Measurements from ENCODE around the gene MAPK8IP2. TPM values are rescaled to one million over a fixed set of nuclear protein-coding genes. Genes with fewer than 3 reads are reported as not detected.

Gene MAPK8IP2
- total and polyA plus RNA-seq, 2 of the 4 experiments (the other 2 are of a cell fraction) = under 0.01 to 0.14 TPM

- TF ChIP-seq RCOR1 (IDR thresholded peaks at IDR 0.05; ENCODE audit: insufficient replicate concordance, low read length) (no peak), FOS (IDR thresholded peaks at IDR 0.05; ENCODE audit: low read depth, low read length) (no peak), RAD21 (IDR thresholded peaks at IDR 0.05; ENCODE audit: low read length) (no peak), SMC3 (IDR thresholded peaks at IDR 0.05; ENCODE audit: low read depth, low read length) (no peak), RFX5 (IDR thresholded peaks at IDR 0.05; ENCODE audit: low read depth, low read length) (no peak), CHD1 (IDR thresholded peaks at IDR 0.05; ENCODE audit: low read depth, low read length) (no peak), USF2 (IDR thresholded peaks at IDR 0.05; ENCODE audit: low read depth, low read length) (no peak), MXI1 (IDR thresholded peaks at IDR 0.05; ENCODE audit: borderline replicate concordance, low read depth, low read length) (no peak), CTCF (conservative IDR thresholded peaks at IDR 0.05; ENCODE audit: low read depth, low read length) (no peak), BHLHE40 (IDR thresholded peaks at IDR 0.05; ENCODE audit: low read depth, low read length) (no peak), NFE2L2 (IDR thresholded peaks at IDR 0.05; ENCODE audit: low read depth, low read length) (no peak), POLR2A (IDR thresholded peaks at IDR 0.05; ENCODE audit: low read depth, low read length) (no peak)
- Histone ChIP-seq H3K4me1 (ENCODE audit: control insufficient read depth, insufficient read depth, low read length) (no peaks in the 10 kb centered on the region), H4K8ac (ENCODE audit: low read depth in 2 of 2, low read length in 2 of 2) (no peak overlapping the region), H3K4ac (ENCODE audit: low read depth, low read length) (no peak overlapping the region), H3K27ac (ENCODE audit: insufficient read depth, low read length) (no peak overlapping the region), H3K4me2 (ENCODE audit: low read depth, low read length) (no peak overlapping the region), H3K18ac (ENCODE audit: low read depth, low read length) (no peak overlapping the region), H3K9me3 (ENCODE audit: control insufficient read depth, insufficient read depth, low read length) (no peaks in the 10 kb centered on the region), H3K79me1 (ENCODE audit: low read depth in 1 of 2, low read length in 2 of 2) (no peaks in the 10 kb centered on the region), H2BK5ac (ENCODE audit: low read depth, low read length, poor library complexity, severe bottlenecking) (no peak overlapping the region), H3K27me3 (ENCODE audit: control insufficient read depth, insufficient read depth, low read length) (peaks cover 54% of the 10 kb centered on the region), H4K91ac (ENCODE audit: insufficient read depth, low read depth, low read length) (no peak overlapping the region), H3K23ac (ENCODE audit: low read depth, low read length) (no peak overlapping the region), H3K56ac (ENCODE audit: extremely low read depth, insufficient read depth, low read length) (no peak overlapping the region), H2AK5ac (ENCODE audit: low read depth, low read length) (no peak overlapping the region), H3K14ac (replicated peaks; ENCODE audit: low read depth, low read length) (no peak overlapping the region), H4K5ac (ENCODE audit: low read depth, low read length) (no peak overlapping the region), H2BK120ac (ENCODE audit: low read depth, low read length) (no peak overlapping the region), H3K9ac (ENCODE audit: low read depth, low read length) (no peak overlapping the region), H2BK15ac (ENCODE audit: low read depth, low read length) (no peak overlapping the region), H2AK9ac (replicated peaks; ENCODE audit: low read depth, low read length, poor library complexity) (no peak overlapping the region), H3K9me1 (ENCODE audit: insufficient read depth, low read length) (no peaks in the 10 kb centered on the region), H4K20me1 (ENCODE audit: insufficient read depth, low read length) (no peaks in the 10 kb centered on the region; the same call in 1 of the 2 replicates), H2AFZ (replicated peaks; ENCODE audit: low read length, poor library complexity) (no peak overlapping the region), H2BK20ac (ENCODE audit: low read depth, low read length) (no peak overlapping the region), H3K36me3 (ENCODE audit: control insufficient read depth, insufficient read depth, low read length) (no peaks in the 10 kb centered on the region), H3K4me3 (ENCODE audit: insufficient read depth, low read depth, low read length) (no peak overlapping the region)
- no TSS peak for BruUV-seq (replicated peaks)
- dilution Hi-C loops (cut with HindIII; ENCODE audit: low sequenced_read_pairs, unreplicated experiment) (no loop called here), intact Hi-C loops (cut with micrococcal nuclease) (no loop called here), in situ Hi-C loops (cut with MboI; ENCODE audit: low sequenced_read_pairs) (no loop called here)
- CTCF ChIA-PET = no interaction called here
- ATAC-seq (ENCODE audit: low read depth) (no peak), DNase-seq (no peak)
- 79% methylated on average over 4 of the region's 26 CpGs; no CpG with 5 or more reads in 1 of the 2 experiments for WGBS, 2 experiments (ENCODE audit: extremely low coverage in 2 of 2, insufficient read length in 1 of 2)
- POLR2A ChIA-PET (ENCODE audit: unreplicated experiment) = no interaction called here
Observed at GRCh38 chr22:50611341-50612060, 10.9 kb downstream of the MAPK8IP2 start.
